GM12892 (cell line): ENCODE measurements around the gene ATP8A1.
A peak's percentile ranks its signal among the peaks of the same experiment; 100 is the strongest.

Experiments used
- DNase-seq: peaks from one replicate; pipeline ENCODE4 v3.0.0; 2011; ENCODE audit not compliant: insufficient read length
- FAIRE-seq: peaks from 2 replicates; lab custom pipeline; 2011; peaks lifted over from hg19 to GRCh38; lab: Jason Lieb, UNC
- POLR2A ChIP-seq: IDR thresholded peaks from 2 replicates; pipeline ENCODE4 v1.6.1; 2011; ENCODE audit warnings: low read depth, low read length, control low read depth
- POLR2AphosphoS5 ChIP-seq: IDR thresholded peaks from 2 replicates; pipeline ENCODE4 v1.6.1; 2011; ENCODE audit warnings: low read depth, low read length, control low read depth
- TAF1 ChIP-seq: IDR thresholded peaks from 2 replicates; pipeline ENCODE4 v1.6.1; 2011; ENCODE audit warnings: low read depth, mild to moderate bottlenecking, control low read depth, low read length, borderline replicate concordance

ATP8A1 gene

GRCh38 chr4:42404001-42404400 is 252.9 kb downstream of the ATP8A1 start:
- TF ChIP-seq POLR2AphosphoS5 (no peak; the same call in 1 of the 2 replicates), POLR2A (no peak), TAF1 (no peak)
- no peak for FAIRE-seq

GRCh38 chr4:42401171-42401570 is 255.7 kb downstream of the ATP8A1 start:
- FAIRE-seq (peak; percentile 14), DNase-seq (no peak)
- TF ChIP-seq TAF1 (no peak), POLR2AphosphoS5 (no peak), POLR2A (no peak)

More at GRCh38 chr4:42404001-42404400, 252.9 kb downstream of the ATP8A1 start:
- no peak for DNase-seq

GRCh38 chr4:42399393-42399792 is 257.5 kb downstream of the ATP8A1 start:
- TF ChIP-seq POLR2AphosphoS5, result no peak
- no peak for TF ChIP-seq TAF1
- no peak for TF ChIP-seq POLR2A
- FAIRE-seq, result peak; percentile 24
- no peak for DNase-seq

- FAIRE-seq (peak; percentile 46), DNase-seq (no peak)
- TF ChIP-seq POLR2A (no peak), POLR2AphosphoS5 (no peak), TAF1 (no peak)
Observed at GRCh38 chr4:42398871-42399331, 258.0 kb downstream of the ATP8A1 start.

- FAIRE-seq, result peak; percentile 94
- no peak for TF ChIP-seq POLR2AphosphoS5
- 0 out of 2 replicates have a peak, but pooled peaks have one; percentile 16 for TF ChIP-seq TAF1
- no peak for TF ChIP-seq POLR2A
- peak; percentile 25 for DNase-seq
Observed at GRCh38 chr4:42398171-42398870, 258.6 kb downstream of the ATP8A1 start.

DNA sequence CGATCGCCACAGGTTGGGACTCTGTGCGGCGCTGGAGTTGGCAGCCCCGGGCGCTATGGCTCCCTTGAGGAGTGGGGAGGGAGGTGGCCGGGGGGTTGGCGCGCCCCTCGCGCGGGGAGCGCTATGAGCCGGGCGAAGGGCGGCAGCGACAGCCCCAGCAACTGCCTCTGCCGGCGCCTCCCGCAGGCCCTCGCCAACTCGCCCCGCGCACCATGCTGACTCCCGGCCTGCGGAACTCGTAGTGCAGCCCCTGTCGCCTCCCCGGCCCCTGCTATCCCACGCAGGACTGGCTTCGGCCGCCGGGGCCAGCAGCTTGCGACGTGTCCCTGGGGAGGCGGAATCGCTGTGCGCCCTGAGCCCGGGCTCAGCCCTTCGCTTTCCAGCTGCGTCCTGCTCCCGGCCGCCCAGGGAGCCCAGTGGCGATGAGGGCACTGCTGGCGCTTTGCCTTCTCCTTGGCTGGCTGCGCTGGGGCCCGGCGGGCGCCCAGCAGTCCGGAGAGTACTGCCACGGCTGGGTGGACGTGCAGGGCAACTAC is 259.2 kb downstream of the ATP8A1 start:
- FAIRE-seq, result no peak
- TF ChIP-seq POLR2AphosphoS5 (no peak), TAF1 (no peak), POLR2A (no peak)
- DNase-seq, result no peak

GRCh38 chr4:42396752-42397634 is 259.9 kb downstream of the ATP8A1 start, which contains the start of gene SHISA3:
Gene SHISA3, plus strand, starts transcription at chr4:42397488. Its CDS starts 569 bp downstream, at chr4:42398057.
- DNase-seq (peak; percentile 39), FAIRE-seq (peak; percentile 90)
- peak; percentile 54; the same call in 1 of the 2 replicates for TF ChIP-seq POLR2A
- TF ChIP-seq POLR2AphosphoS5, result no peak

GRCh38 chr4:42396361-42396751 is 260.5 kb downstream of the ATP8A1 start:
- FAIRE-seq, result peak; percentile 83
- TF ChIP-seq POLR2A (no peak), TAF1 (no peak), POLR2AphosphoS5 (no peak)
- no peak for DNase-seq

DNA sequence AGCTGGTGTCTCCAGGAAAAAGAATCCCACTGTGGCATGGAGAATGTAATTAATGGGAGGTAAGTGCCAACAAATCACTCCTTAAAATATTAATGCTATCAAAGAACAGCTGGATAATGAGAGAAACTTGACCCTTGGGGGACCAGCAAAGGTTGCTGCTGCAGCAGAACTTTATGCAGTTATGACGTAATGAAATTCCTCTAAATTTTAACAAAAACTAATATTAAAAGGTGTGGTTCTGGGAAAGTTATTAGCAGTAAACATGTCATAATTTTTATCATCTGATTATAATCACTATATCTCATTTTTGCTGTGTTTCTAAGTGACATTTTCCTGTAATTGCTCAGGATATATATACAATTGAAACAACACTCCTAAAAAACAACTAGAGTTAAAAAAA is 261.3 kb downstream of the ATP8A1 start:
- no peak for TF ChIP-seq POLR2AphosphoS5
- no peak for TF ChIP-seq POLR2A
- TF ChIP-seq TAF1, result no peak
- FAIRE-seq (no peak), DNase-seq (no peak)

- no peak for TF ChIP-seq POLR2A
- no peak for TF ChIP-seq POLR2AphosphoS5
- TF ChIP-seq TAF1, result no peak
- peak; percentile 68 for FAIRE-seq
- DNase-seq, result no peak
Observed at GRCh38 chr4:42392436-42392835, 264.5 kb downstream of the ATP8A1 start.

DNA sequence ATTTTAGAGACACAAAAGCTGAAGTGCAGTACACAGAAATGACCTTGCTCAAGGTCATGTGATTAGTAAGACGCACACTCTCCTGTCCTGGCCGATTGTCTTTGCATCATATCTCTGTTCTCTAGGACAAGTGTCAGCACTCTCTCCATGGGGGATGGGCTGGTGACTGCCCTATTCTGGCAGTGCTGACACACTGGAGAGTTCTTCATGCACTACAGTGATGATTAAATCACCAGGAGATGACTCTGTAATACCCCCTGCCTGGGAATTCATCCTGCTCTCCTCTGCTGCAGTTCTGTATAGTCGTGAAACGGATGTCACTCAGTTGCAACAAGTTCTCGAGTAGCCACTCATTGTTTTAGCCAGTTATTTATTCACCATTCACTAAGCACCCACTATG is 264.9 kb downstream of the ATP8A1 start:
- DNase-seq (no peak), FAIRE-seq (no peak)
- TF ChIP-seq POLR2AphosphoS5 (no peak), POLR2A (no peak), TAF1 (no peak)
